HepG2 (cell line): Measurements from ENCODE around the gene TLR1. TPM values are rescaled to one million over a fixed set of nuclear protein-coding genes. Genes with fewer than 3 reads are reported as not detected.

Experiments
- ATAC-seq: fragments of 200-7000 bp; cut with Tn5 transposase; 3 replicates; pipeline ENCODE4 v1.9.1; 2020; ENCODE audit warnings: mild to moderate bottlenecking, moderate library complexity
- BruUV-seq: library from RNA; stranded (reverse); fragments of 400-500 nt; replicated peaks from 2 replicates; lab custom pipeline; 2021; lab: Mats Ljungman, UMichigan
- CTCF ChIA-PET: fragments of 300-600 bp; formaldehyde crosslinking; extraction: SDS; loops from one replicate; lab custom pipeline; 2021; ENCODE audit warnings: low total read pairs, inconsistent platforms, low intra/inter-chr PET ratio; lab: Yijun Ruan, JAX
- POLR2A ChIA-PET: fragments of 350-600 bp; sonication (Branson Sonifier 250); formaldehyde crosslinking; loops from one replicate; lab custom pipeline; 2020; ENCODE audit warnings: antibody characterized with exemption, inconsistent platforms; lab: Yijun Ruan, JAX
- DNase-seq: peaks from one replicate; pipeline ENCODE4 v3.0.0-alpha.2; 2015; ENCODE audit warnings: low spot score
- FAIRE-seq: peaks from 3 replicates; lab custom pipeline; 2011; peaks lifted over from hg19 to GRCh38; lab: Jason Lieb, UNC
- H2AFZ ChIP-seq: one replicate; pipeline ENCODE4 v1.6.1; 2011; ENCODE audit warnings: low read length, inconsistent platforms
- H3K27ac ChIP-seq: fragments of 300-600 bp; 3 replicates; pipeline ENCODE4 v1.8.0; 2011; ENCODE audit warnings: mixed run types, mild to moderate bottlenecking, mixed read lengths, low read length, inconsistent platforms; ENCODE audit not compliant: insufficient read depth; ENCODE audit errors: extremely low read length
- H3K27me3 ChIP-seq, 2 experiments: fragments of 200-600 bp in 1 of 2; 2 replicates in 1 of 2; 3 replicates in 1 of 2; pipeline versions ENCODE4 v1.6.0 to v1.8.0; 2011; ENCODE audit warnings: low read length in 2 of 2, mild to moderate bottlenecking in 2 of 2, moderate library complexity in 2 of 2, inconsistent platforms in 1 of 2; ENCODE audit not compliant: insufficient read depth in 2 of 2, control insufficient read depth in 1 of 2
- H3K36me3 ChIP-seq, 2 experiments: fragments of 200-600 bp in 1 of 2; replicated peaks in 1 of 2; 2 replicates in 1 of 2; 3 replicates in 1 of 2; pipeline versions ENCODE4 v1.5.1 to v1.8.0; 2011; ENCODE audit warnings: low read length in 2 of 2, inconsistent platforms in 1 of 2; ENCODE audit not compliant: insufficient read depth in 2 of 2, control insufficient read depth in 1 of 2
- H3K4me1 ChIP-seq: 2 replicates; pipeline ENCODE4 v1.5.1; 2012; ENCODE audit warnings: low read length, inconsistent platforms; ENCODE audit not compliant: insufficient read depth
- H3K4me2 ChIP-seq: 2 replicates; pipeline ENCODE4 v1.6.0; 2011; ENCODE audit warnings: low read depth, low read length, inconsistent platforms
- H3K4me3 ChIP-seq, 3 experiments: fragments of 200-600 bp in 1 of 3; sonication (generic), shearing (Covaris generic) in 1 of 3; replicated peaks in 1 of 3; 2 replicates each; pipeline ENCODE4 v1.5.1; 2011 to 2016; ENCODE audit warnings: low read length in 3 of 3, inconsistent platforms in 2 of 3, low read depth in 2 of 3, mild to moderate bottlenecking in 2 of 3, control low read depth in 1 of 3, mixed read lengths in 1 of 3; ENCODE audit not compliant: insufficient read depth in 1 of 3
- H3K79me2 ChIP-seq: one replicate; pipeline ENCODE4 v1.6.1; 2011; ENCODE audit warnings: low read length, inconsistent platforms; ENCODE audit not compliant: insufficient read depth
- H3K9ac ChIP-seq: 2 replicates; pipeline ENCODE4 v1.6.0; 2011; ENCODE audit warnings: mild to moderate bottlenecking, low read depth, low read length, inconsistent platforms; ENCODE audit not compliant: insufficient read depth
- H3K9me3 ChIP-seq: 2 replicates; pipeline ENCODE4 v1.5.1; 2012; ENCODE audit warnings: mild to moderate bottlenecking, low read length
- H4K20me1 ChIP-seq: 2 replicates; pipeline ENCODE4 v1.6.0; 2011; ENCODE audit warnings: inconsistent platforms, mild to moderate bottlenecking, low read length, moderate library complexity; ENCODE audit not compliant: insufficient read depth
- AFF4 ChIP-seq: sonication (generic); formaldehyde crosslinking; IDR thresholded peaks from 2 replicates; pipeline ENCODE4 v1.4.0; 2020; ENCODE audit warnings: missing genetic modification reagents
- JUNB ChIP-seq: sonication (generic); formaldehyde crosslinking; IDR thresholded peaks from 2 replicates; pipeline ENCODE4 v1.8.0; 2022; ENCODE audit warnings: missing genetic modification reagents, mild to moderate bottlenecking, borderline replicate concordance
- NFKB2 ChIP-seq: sonication (generic); formaldehyde crosslinking; IDR thresholded peaks from 2 replicates; pipeline ENCODE4 v1.4.0; 2020; ENCODE audit warnings: missing genetic modification reagents, borderline replicate concordance
- NR1H2 ChIP-seq: sonication (generic); formaldehyde crosslinking; IDR thresholded peaks from 2 replicates; pipeline ENCODE4 v1.8.1; 2022; ENCODE audit warnings: low read depth, missing genetic modification reagents, borderline replicate concordance
- RORA ChIP-seq: sonication (generic); formaldehyde crosslinking; IDR thresholded peaks from 2 replicates; pipeline ENCODE4 v1.5.0; 2020; ENCODE audit warnings: mild to moderate bottlenecking, missing genetic modification reagents, moderate library complexity
- TEAD2 ChIP-seq: sonication (generic); formaldehyde crosslinking; IDR thresholded peaks from 2 replicates; pipeline ENCODE4 v1.9.0; 2021; ENCODE audit warnings: missing genetic modification reagents
- ZNF879 ChIP-seq: sonication (generic); formaldehyde crosslinking; IDR thresholded peaks from 2 replicates; pipeline ENCODE4 v1.8.1; 2023; ENCODE audit warnings: missing genetic modification reagents
- WGBS: methylation state at CpG from one replicate; pipeline ENCODE4 v1.1.6; 2017; ENCODE audit warnings: low lambda C conversion rate; 5-methylcytosine and 5-hydroxymethylcytosine counted together
- in situ Hi-C: cut with HindIII; loops from 2 replicates; pipeline ENCODE4 v1.10.0; 2017; ENCODE audit warnings: low pct_unique_long_range_greater_than_20kb; ENCODE audit not compliant: extremely low pct_ligation_motif_present
- intact Hi-C: fragments of 100-400 bp; cut with micrococcal nuclease; formaldehyde crosslinking; loops from one replicate; pipeline ENCODE4 v1.10.0; 2022; ENCODE audit not compliant: unreplicated experiment
- polyA plus RNA-seq, 8 experiments: library from polyadenylated mRNA; depleted of rRNA in 3 of 8; stranded (reverse) in 7 of 8; unstranded in 1 of 8; fragments of >200 nt; fragmentation: Illumina TruSeq in 4 of 8; extraction: Trizol in 4 of 8; gene quantifications; 2 replicates each; pipeline versions ENCODE4 v1.2.1 to v1.2.3, GENCODE V29; 2011 to 2016; ENCODE audit warnings: low read depth in 4 of 8, missing spikeins in 1 of 8, mixed read lengths in 1 of 8; ENCODE audit not compliant: insufficient read depth in 1 of 8
- total RNA-seq, 5 experiments: library from RNA; depleted of rRNA; stranded (reverse); fragments of >200 nt; fragmentation: Illumina TruSeq; extraction: Trizol; gene quantifications; 2 replicates each; pipeline ENCODE4 v1.2.3, GENCODE V29; 2016; ENCODE audit warnings: low read depth in 1 of 5

TLR1 gene
- total and polyA plus RNA-seq, 2 of the 13 experiments (the other 11 are each of a cell fraction or from before 2014, with no cell fraction given), result 0.08 to 0.11 TPM

GRCh38 chr4:38781854-38782261 lies 22.7 kb downstream of the TLR1 start:
- no peaks in the 10 kb centered on the region for H3K4me1 ChIP-seq
- no TSS peak for BruUV-seq
- H3K27ac ChIP-seq, result no peak overlapping the region
- TF ChIP-seq RORA (CRISPR knock-in tag), result no peak
- TF ChIP-seq TEAD2 (CRISPR knock-in tag), result no peak
- no peaks in the 10 kb centered on the region for H3K36me3 ChIP-seq
- no peak overlapping the region for H3K4me2 ChIP-seq
- no peak overlapping the region for H3K4me3 ChIP-seq
- H3K79me2 ChIP-seq, result no peaks in the 10 kb centered on the region
- intact Hi-C loops, result loop anchor here (1.0 kb wide), 1 partner anchor 23 kb away; no protein-coding TSS in a partner anchor
- no peaks in the 10 kb centered on the region for H3K9me3 ChIP-seq
- DNase-seq, result no peak
- 0 out of 5 replicates have a peak, but pooled peaks cover 0 to 8% of the 10 kb centered on the region in 2 experiments for H3K27me3 ChIP-seq
- WGBS, result 42% methylated on average over 4 of the region's 4 CpGs
- in situ Hi-C loops, result no loop called here
- ATAC-seq, result no peak
- ChIA-PET POLR2A (no interaction called here), CTCF (interaction anchor here (1.2 to 1.9 kb wide), 2 partner anchors 23 to 75 kb away, joined by 3 to 16 read pairs; partner anchors contain the start of gene TLR6)
- H3K9ac ChIP-seq, result no peak overlapping the region
- no peak for FAIRE-seq
- no peaks in the 10 kb centered on the region for H4K20me1 ChIP-seq
- H2AFZ ChIP-seq, result no peak overlapping the region

GRCh38 chr4:38780833-38781484 lies 23.6 kb downstream of the TLR1 start:
- in situ Hi-C loops, result no loop called here
- DNase-seq (no peak), FAIRE-seq (no peak), ATAC-seq (no peak)
- no peak overlapping the region for H3K4me2 ChIP-seq
- ChIA-PET CTCF (interaction anchor here (0.6 kb wide), 1 partner anchor 28 kb away, joined by 3 read pairs; no protein-coding TSS in a partner anchor), POLR2A (no interaction called here)
- H3K27me3 ChIP-seq, result 0 out of 5 replicates have a peak, but pooled peaks cover 0 to 5% of the 10 kb centered on the region in 2 experiments
- no peaks in the 10 kb centered on the region for H3K4me1 ChIP-seq
- no peaks in the 10 kb centered on the region for H3K36me3 ChIP-seq
- no peaks in the 10 kb centered on the region for H4K20me1 ChIP-seq
- no TSS peak for BruUV-seq
- TF ChIP-seq NFKB2 (CRISPR knock-in tag), result no peak
- TF ChIP-seq ZNF879 (CRISPR knock-in tag), result no peak
- TF ChIP-seq AFF4 (CRISPR knock-in tag), result no peak
- no peak for TF ChIP-seq JUNB
- no peak for TF ChIP-seq NR1H2
- TF ChIP-seq, all 625 proteins: peak for 0
- Histone ChIP-seq H3K4me3 (no peak overlapping the region), H3K9ac (no peak overlapping the region), H3K27ac (no peak overlapping the region), H3K79me2 (no peaks in the 10 kb centered on the region), H2AFZ (no peak overlapping the region), H3K9me3 (no peaks in the 10 kb centered on the region)
- intact Hi-C loops, result no loop called here
- WGBS, result 69% methylated on average over 4 of the region's 4 CpGs
